ENCODE measurements around the gene PTCD2. TPM values are rescaled to one million over a fixed set of nuclear protein-coding genes. Genes with fewer than 3 reads are reported as not detected.

Gene PTCD2
- total RNA-seq, 4 donors from 2014 or later, result 0.59 to 14.0 (median 5.5) TPM

DNA sequence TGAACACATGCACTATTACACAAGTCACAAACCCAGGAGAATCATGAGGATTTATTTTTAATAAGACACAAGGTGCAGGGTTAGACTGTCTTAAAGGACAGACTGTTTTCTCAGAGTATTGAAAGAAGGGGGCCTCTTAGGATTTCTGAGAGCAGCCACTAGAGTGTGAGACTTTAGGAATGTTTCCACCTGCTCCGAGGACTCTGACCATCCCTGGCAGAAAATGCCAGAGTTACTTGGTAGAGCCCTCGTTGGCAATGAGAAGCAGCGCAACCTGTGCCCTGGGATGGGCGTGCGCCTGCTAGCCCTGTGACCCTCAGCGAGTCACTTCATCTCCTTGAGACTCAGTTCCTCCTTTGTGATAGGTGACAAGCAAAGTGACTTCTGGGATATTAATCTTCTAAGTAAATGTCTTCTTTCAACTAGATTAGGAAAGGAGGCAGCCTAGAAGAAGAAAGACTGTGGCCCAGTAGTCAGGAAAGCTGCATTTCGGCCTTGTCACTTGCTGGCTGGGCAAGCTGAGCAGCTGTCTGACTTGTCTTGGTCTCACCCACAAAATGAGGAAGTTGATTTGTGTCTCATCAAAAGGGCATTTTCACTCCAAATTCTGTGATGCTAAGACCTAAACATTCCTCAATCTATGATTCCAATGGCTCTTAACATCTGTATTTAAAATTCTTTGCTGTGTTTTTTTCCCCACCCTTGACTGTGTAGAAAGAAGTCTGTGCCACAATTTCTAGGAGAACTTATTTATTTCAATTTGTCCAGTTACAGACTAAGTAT, 60.5 kb downstream of the PTCD2 start:
- no peaks in the 10 kb centered on the region for H3K4me1 ChIP-seq

GRCh38 chr5:72383280-72383679, 63.1 kb downstream of the PTCD2 start:
- Histone ChIP-seq H3K4me1 (no peaks in the 10 kb centered on the region), H3K27ac (peak overlapping the region; percentile 38 to 73), H3K36me3 (no peaks in the 10 kb centered on the region), H3K27me3 (no peaks in the 10 kb centered on the region), H3K4me3 (no peak overlapping the region), H3K9me3 (no peaks in the 10 kb centered on the region)
- intact Hi-C loops (cut with DNase I; ENCODE audit: low total_unique reads), result no loop called here
- DNase-seq, result no peak
- TF ChIP-seq POLR2A (IDR thresholded peaks at IDR 0.05) (no peak), CTCF (IDR thresholded peaks at IDR 0.05) (no peak)

More for the DNA sequence above, 60.5 kb downstream of the PTCD2 start:
- TF ChIP-seq POLR2A (IDR thresholded peaks at IDR 0.05) (no peak), CTCF (IDR thresholded peaks at IDR 0.05) (no peak)
- Histone ChIP-seq H3K27ac (no peak overlapping the region), H3K4me3 (no peak overlapping the region), H3K27me3 (no peaks in the 10 kb centered on the region), H3K36me3 (no peaks in the 10 kb centered on the region), H3K9me3 (no peaks in the 10 kb centered on the region)
- intact Hi-C loops (cut with DNase I; ENCODE audit: low total_unique reads), result no loop called here
- no peak for DNase-seq

DNA sequence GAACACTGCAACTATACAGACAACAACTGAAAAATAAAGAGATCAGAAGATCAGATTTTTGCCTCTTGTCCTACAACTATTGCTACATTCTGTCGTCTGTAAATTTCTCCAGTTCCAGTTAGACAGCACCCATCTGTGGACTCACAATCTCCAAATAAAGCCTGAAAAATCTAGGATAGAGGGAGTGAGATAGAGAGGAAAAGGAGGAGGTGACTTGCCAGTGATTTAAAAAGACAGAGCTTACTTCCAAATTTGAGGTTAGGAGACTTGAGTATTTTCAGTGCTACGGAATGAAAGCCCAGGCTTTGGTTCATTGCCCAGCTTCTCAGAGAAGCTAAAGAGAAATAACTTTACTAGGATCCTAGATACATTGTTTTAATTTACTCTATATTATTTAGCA, 63.6 kb downstream of the PTCD2 start:
- Histone ChIP-seq H3K9me3 (no peaks in the 10 kb centered on the region), H3K36me3 (no peaks in the 10 kb centered on the region), H3K4me3 (no peak overlapping the region), H3K4me1 (no peaks in the 10 kb centered on the region), H3K27ac (peak overlapping the region; percentile 38 to 73), H3K27me3 (no peaks in the 10 kb centered on the region)
- intact Hi-C loops (cut with DNase I; ENCODE audit: low total_unique reads), result no loop called here
- TF ChIP-seq CTCF (IDR thresholded peaks at IDR 0.05) (no peak), POLR2A (IDR thresholded peaks at IDR 0.05) (no peak)
- no peak for DNase-seq

DNA sequence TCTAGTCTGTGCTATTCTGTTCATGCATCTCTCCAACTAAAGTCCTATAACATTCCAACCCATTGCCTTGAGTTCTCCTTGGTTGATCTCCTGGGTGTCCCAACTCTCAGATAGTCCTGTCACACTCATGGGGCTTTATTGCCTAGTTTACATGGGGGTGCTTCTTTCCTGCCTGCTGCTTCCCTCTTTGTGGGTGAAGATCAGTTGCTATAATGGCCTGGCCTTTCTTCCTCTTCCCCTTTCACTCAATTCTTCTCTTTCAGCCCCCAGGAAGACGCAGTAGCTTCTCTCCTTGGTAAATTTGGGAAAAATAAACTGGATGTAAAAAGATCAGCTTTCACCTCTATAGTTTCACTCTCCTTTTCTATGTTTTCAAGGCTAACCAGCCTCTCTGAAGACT, 66.5 kb downstream of the PTCD2 start:
- intact Hi-C loops (cut with DNase I; ENCODE audit: low total_unique reads), result no loop called here
- Histone ChIP-seq H3K4me1 (no peaks in the 10 kb centered on the region), H3K9me3 (no peaks in the 10 kb centered on the region), H3K27me3 (no peaks in the 10 kb centered on the region), H3K27ac (peak overlapping the region in 1 of 2 donors; percentile 18), H3K36me3 (no peaks in the 10 kb centered on the region), H3K4me3 (no peak overlapping the region)
- no peak for DNase-seq
- TF ChIP-seq CTCF (IDR thresholded peaks at IDR 0.05) (no peak), POLR2A (IDR thresholded peaks at IDR 0.05) (no peak)

DNA sequence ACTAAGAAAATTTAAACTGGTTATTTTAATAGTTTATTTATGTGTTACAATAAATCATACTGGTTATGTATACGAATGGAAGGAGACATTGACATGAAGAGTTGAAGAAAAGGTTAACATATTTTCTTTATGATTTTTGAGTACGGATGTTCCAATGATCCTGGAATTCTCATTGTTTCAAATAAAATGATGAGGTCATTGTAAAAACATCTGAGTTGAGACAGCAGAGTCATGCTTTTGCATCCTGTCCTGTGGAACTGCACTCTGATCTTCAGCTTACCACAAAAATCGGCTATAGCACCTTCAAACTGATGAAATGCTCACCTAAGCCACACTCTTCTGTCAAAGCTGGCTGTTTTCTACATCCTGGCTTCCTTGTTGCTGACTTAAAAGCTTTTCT, 67.8 kb downstream of the PTCD2 start:
- no peak for DNase-seq
- intact Hi-C loops (cut with DNase I; ENCODE audit: low total_unique reads), result no loop called here
- Histone ChIP-seq H3K36me3 (no peaks in the 10 kb centered on the region), H3K27me3 (no peaks in the 10 kb centered on the region), H3K4me3 (no peak overlapping the region), H3K27ac (peak overlapping the region in 1 of 2 donors; percentile 48), H3K4me1 (no peaks in the 10 kb centered on the region), H3K9me3 (no peaks in the 10 kb centered on the region)
- TF ChIP-seq POLR2A (IDR thresholded peaks at IDR 0.05), result no peak
- no peak for TF ChIP-seq CTCF (IDR thresholded peaks at IDR 0.05)
